ENCODE data around the gene PARG.
"Not testable (repeated sequence)": the region's sequence is repeated elsewhere in the genome, so short reads cannot be mapped to it uniquely, and the experiment has no call there.

PARG gene

GRCh38 chr10:49830016-49830415, 111.8 kb downstream of the PARG start:
- no peak for DNase-seq (ENCODE audit: low spot score)

- DNase-seq (ENCODE audit: low spot score): no peak
These were observed 114.5 kb downstream of the PARG start for GRCh38 chr10:49827297-49827696.

GRCh38 chr10:49819234-49819958, 122.4 kb downstream of the PARG start:
- no peak for DNase-seq (ENCODE audit: low spot score)

GRCh38 chr10:49817845-49818244, 124.0 kb downstream of the PARG start:
- no peak for DNase-seq (ENCODE audit: low spot score)

GRCh38 chr10:49803988-49804387, 137.8 kb downstream of the PARG start:
- no peak for DNase-seq (ENCODE audit: low spot score)

GRCh38 chr10:49798275-49798674, 143.6 kb downstream of the PARG start:
- DNase-seq (ENCODE audit: low spot score): no peak

- no peak for DNase-seq (ENCODE audit: low spot score)
These were observed 150.7 kb downstream of the PARG start for GRCh38 chr10:49791100-49791499.

- DNase-seq (ENCODE audit: low spot score): no peak
These were observed 157.1 kb downstream of the PARG start for GRCh38 chr10:49784681-49785080.

GRCh38 chr10:49783645-49784044, 158.2 kb downstream of the PARG start:
- no peak for DNase-seq (ENCODE audit: low spot score)

- no peak for DNase-seq (ENCODE audit: low spot score)
These were observed 160.6 kb downstream of the PARG start for GRCh38 chr10:49781247-49781646.

- DNase-seq (ENCODE audit: low spot score): no peak
These were observed 163.6 kb downstream of the PARG start for GRCh38 chr10:49778197-49778596.

- DNase-seq (ENCODE audit: low spot score): no peak
These were observed 165.0 kb downstream of the PARG start for GRCh38 chr10:49776851-49777250.

GRCh38 chr10:49775014-49775413, 166.8 kb downstream of the PARG start:
- no peak for DNase-seq (ENCODE audit: low spot score)

- DNase-seq (ENCODE audit: low spot score): not testable (repeated sequence)
These were observed 168.9 kb downstream of the PARG start for GRCh38 chr10:49772944-49773343.

GRCh38 chr10:49771046-49771445, 170.8 kb downstream of the PARG start:
- DNase-seq (ENCODE audit: low spot score): not testable (repeated sequence)

- DNase-seq (ENCODE audit: low spot score): no peak
These were observed 172.1 kb downstream of the PARG start for GRCh38 chr10:49769692-49770091.

- DNase-seq (ENCODE audit: low spot score): no peak
These were observed 173.1 kb downstream of the PARG start for GRCh38 chr10:49768731-49769130.

GRCh38 chr10:49768329-49768728, 173.5 kb downstream of the PARG start:
- DNase-seq (ENCODE audit: low spot score): no peak
